Osteoblast (primary cell): ENCODE results near the gene SLC38A10. TPM values are rescaled to one million over a fixed set of nuclear protein-coding genes. Genes with fewer than 3 reads are reported as not detected.

Experiments
- DNase-seq: peaks from one replicate; pipeline ENCODE4 v3.0.0; 2011; ENCODE audit warnings: low spot score, mixed read lengths; ENCODE audit not compliant: insufficient read length; ENCODE audit errors: missing footprints
- H2AFZ ChIP-seq: 2 replicates; pipeline ENCODE4 v1.6.0; 2011; ENCODE audit warnings: mild to moderate bottlenecking, low read length
- H3K27ac ChIP-seq: 2 replicates; pipeline ENCODE4 v1.5.1; 2011; ENCODE audit warnings: mild to moderate bottlenecking, low read depth, low read length, moderate library complexity
- H3K27me3 ChIP-seq: 2 replicates; pipeline ENCODE4 v1.6.0; 2012; ENCODE audit warnings: mild to moderate bottlenecking, control low read depth, inconsistent platforms, low read length, moderate library complexity; ENCODE audit not compliant: insufficient read depth
- H3K36me3 ChIP-seq: 2 replicates; pipeline ENCODE4 v1.5.1; 2011; ENCODE audit warnings: mild to moderate bottlenecking, low read length, control low read depth, moderate library complexity; ENCODE audit not compliant: insufficient read depth
- H3K4me1 ChIP-seq: 2 replicates; pipeline ENCODE4 v1.5.1; 2011; ENCODE audit warnings: mild to moderate bottlenecking, low read length, control low read depth, moderate library complexity; ENCODE audit not compliant: insufficient read depth
- H3K4me2 ChIP-seq: 2 replicates; pipeline ENCODE4 v1.6.0; 2011; ENCODE audit warnings: mild to moderate bottlenecking, low read length; ENCODE audit not compliant: insufficient read depth
- H3K4me3 ChIP-seq: fragments of 200-600 bp; sonication (generic); 3 replicates; pipeline ENCODE4 v1.5.1; 2012; ENCODE audit warnings: mild to moderate bottlenecking, low read length, inconsistent platforms; ENCODE audit not compliant: insufficient read depth
- H3K79me2 ChIP-seq: 2 replicates; pipeline ENCODE4 v1.6.0; 2012; ENCODE audit warnings: mild to moderate bottlenecking, low read length, control low read depth, inconsistent platforms; ENCODE audit not compliant: insufficient read depth
- H3K9me3 ChIP-seq: 2 replicates; pipeline ENCODE4 v1.5.1; 2011; ENCODE audit warnings: low read depth, low read length, control low read depth
- H4K20me1 ChIP-seq: 2 replicates; pipeline ENCODE4 v1.6.0; 2012; ENCODE audit warnings: mild to moderate bottlenecking, low read length, control low read depth; ENCODE audit not compliant: insufficient read depth
- CTCF ChIP-seq: IDR thresholded peaks from 2 replicates; pipeline ENCODE4 v1.5.1; 2011; ENCODE audit warnings: mild to moderate bottlenecking, low read depth, low read length, moderate library complexity; ENCODE audit errors: extremely low read depth
- total RNA-seq: library from RNA; depleted of rRNA; stranded (reverse); fragments of >200 nt; gene quantifications from 2 replicates; pipeline ENCODE4 v1.2.3, GENCODE V29; 2012

The SLC38A10 gene
- total RNA-seq, 1 donor = 92.6 TPM

DNA sequence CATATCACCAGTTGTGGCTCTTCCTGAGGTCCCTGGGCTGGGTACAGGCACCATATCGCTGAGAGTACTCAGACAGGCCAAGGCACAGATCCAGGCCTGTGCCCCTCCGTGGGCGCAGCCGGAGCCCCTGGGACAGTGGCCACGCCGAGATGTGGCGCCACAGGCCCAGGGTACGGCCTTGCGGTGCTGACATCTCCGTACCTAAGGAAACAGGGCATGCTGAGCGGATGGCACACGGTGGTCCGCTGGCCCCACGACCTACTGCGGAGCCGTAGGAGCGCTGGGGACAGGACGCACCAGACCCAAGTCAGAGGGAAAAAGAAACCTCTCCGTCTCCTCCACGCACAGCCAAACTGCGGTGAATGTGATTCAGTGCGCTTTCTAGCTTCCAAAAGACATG lies 29.5 kb downstream of the SLC38A10 start:
- no peak for TF ChIP-seq CTCF
- Histone ChIP-seq H3K9me3 (no peaks in the 10 kb centered on the region), H3K4me1 (no peaks in the 10 kb centered on the region), H2AFZ (no peak overlapping the region), H3K27ac (no peak overlapping the region), H3K27me3 (no peaks in the 10 kb centered on the region), H3K4me3 (no peak overlapping the region), H3K79me2 (peaks cover 4% of the 10 kb centered on the region), H4K20me1 (peaks cover 11% of the 10 kb centered on the region), H3K4me2 (no peak overlapping the region), H3K36me3 (peaks cover 32% of the 10 kb centered on the region)
- DNase-seq = no peak

- Histone ChIP-seq H3K27me3 (no peaks in the 10 kb centered on the region), H3K36me3 (peaks cover 33% of the 10 kb centered on the region), H3K4me2 (no peak overlapping the region), H3K4me1 (no peaks in the 10 kb centered on the region), H3K27ac (no peak overlapping the region), H3K9me3 (no peaks in the 10 kb centered on the region), H3K79me2 (peaks cover 4% of the 10 kb centered on the region), H2AFZ (no peak overlapping the region), H4K20me1 (peaks cover 11% of the 10 kb centered on the region), H3K4me3 (no peak overlapping the region)
- DNase-seq = no peak
- TF ChIP-seq CTCF = no peak
Measured at GRCh38 chr17:81264640-81265039, 30.5 kb downstream of the SLC38A10 start.

GRCh38 chr17:81263371-81264181 lies 31.5 kb downstream of the SLC38A10 start:
- no peak for DNase-seq
- no peak overlapping the region for H2AFZ ChIP-seq
- H3K4me1 ChIP-seq = no peaks in the 10 kb centered on the region
- no peaks in the 10 kb centered on the region for H3K9me3 ChIP-seq
- peaks cover 11% of the 10 kb centered on the region for H4K20me1 ChIP-seq
- no peak for TF ChIP-seq CTCF
- H3K36me3 ChIP-seq = peaks cover 35% of the 10 kb centered on the region
- no peak overlapping the region for H3K27ac ChIP-seq
- no peak overlapping the region for H3K4me2 ChIP-seq
- no peaks in the 10 kb centered on the region for H3K27me3 ChIP-seq
- H3K79me2 ChIP-seq = peaks cover 4% of the 10 kb centered on the region
- no peak overlapping the region for H3K4me3 ChIP-seq

- no peak for TF ChIP-seq CTCF
- Histone ChIP-seq H3K79me2 (peaks cover 4% of the 10 kb centered on the region), H3K27me3 (no peaks in the 10 kb centered on the region), H4K20me1 (peaks cover 24% of the 10 kb centered on the region), H3K9me3 (no peaks in the 10 kb centered on the region), H2AFZ (no peak overlapping the region), H3K36me3 (peaks cover 28% of the 10 kb centered on the region), H3K4me2 (no peak overlapping the region), H3K27ac (no peak overlapping the region), H3K4me3 (no peak overlapping the region), H3K4me1 (peaks cover 2% of the 10 kb centered on the region)
- DNase-seq = peak; percentile 89
Measured at GRCh38 chr17:81261582-81262336, 33.3 kb downstream of the SLC38A10 start.
